Effector CD4-positive, alpha-beta T cell (primary cell): ENCODE measurements around the gene TSSK3.
"Not testable (repeated sequence)": the region's sequence is repeated elsewhere in the genome, so short reads cannot be mapped to it uniquely, and the experiment has no call there.

Source experiments
- DNase-seq: peaks from one replicate; pipeline ENCODE4 v3.0.0-alpha.2; 2020

Gene TSSK3

DNA sequence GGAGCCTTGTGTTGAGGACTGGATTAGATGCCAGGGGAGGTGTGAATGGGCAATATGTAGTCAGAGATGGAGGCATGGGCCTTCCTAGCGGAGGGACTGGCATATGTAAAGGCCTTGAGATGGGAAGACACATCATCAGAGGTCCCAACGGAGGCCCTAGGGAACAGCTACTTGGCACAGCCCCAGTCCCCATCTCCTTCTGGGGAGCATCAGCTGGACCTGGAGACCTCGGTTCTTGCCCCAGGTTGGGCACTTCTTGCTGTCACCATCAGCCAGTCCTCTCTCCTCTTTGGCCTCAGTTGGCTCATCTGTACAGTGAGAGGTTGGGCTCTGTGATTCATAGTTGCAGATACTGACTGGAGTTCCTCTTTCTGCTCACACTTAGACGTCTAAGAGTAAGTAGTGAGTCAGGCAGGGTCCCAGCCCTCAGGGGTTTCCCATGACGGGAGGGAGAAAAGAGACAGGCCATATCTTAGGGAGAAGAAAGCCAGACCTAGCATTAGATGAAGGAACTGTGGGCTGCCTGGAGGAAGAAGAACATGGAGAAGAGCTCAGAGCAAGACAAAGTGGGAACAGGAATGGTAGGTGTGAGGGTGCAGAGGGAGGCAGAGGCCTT lies 22.9 kb upstream of the TSSK3 start:
- no peak for DNase-seq

DNA sequence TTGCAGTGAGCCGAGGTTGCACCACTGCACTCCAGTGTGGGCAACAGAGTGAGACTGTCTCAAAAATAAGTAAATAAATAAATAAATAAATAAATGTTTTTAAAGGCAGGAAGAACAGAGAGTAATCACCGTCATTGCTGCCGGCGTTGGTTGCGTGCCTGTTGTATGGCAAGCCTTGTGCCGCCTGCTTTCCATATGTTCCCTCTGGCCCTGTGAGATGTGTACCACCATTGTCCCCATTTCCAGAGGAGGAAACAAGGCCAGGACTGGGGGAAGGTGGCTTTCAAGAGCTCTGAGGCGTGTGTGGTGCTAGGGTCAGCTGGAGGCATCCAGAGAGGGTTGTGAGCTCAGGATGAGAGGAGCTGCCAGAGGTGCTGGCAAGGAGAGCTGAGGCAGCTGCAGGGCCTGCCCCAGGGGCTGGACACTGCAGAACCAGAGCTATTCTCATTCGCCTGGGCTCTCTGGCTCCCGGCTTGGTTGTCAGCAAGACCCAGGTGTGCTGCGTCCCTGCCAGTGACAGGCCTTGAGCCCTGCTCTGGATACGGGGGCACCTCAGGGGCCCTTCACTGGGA lies 21.1 kb upstream of the TSSK3 start:
- no peak for DNase-seq

DNA sequence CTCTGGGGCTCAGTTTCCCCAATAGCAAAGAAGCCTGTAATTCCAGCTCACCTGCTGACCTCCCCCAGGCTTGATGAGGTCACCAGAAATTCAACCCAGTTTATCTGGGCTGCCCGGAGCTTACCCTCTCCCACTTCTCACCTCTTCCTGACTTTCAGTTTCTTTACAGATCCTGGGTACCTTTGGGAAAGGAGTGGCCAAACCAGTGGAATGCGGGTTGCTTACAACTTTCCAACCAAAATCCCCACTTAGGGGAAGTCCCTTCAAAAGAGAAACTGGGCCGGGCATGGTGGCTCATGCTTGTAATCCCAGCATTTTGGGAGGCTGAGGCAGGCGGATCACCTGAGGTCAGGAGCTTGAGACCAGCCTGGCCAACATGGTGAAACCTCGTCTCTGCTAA lies 20.4 kb upstream of the TSSK3 start:
- no peak for DNase-seq

DNA sequence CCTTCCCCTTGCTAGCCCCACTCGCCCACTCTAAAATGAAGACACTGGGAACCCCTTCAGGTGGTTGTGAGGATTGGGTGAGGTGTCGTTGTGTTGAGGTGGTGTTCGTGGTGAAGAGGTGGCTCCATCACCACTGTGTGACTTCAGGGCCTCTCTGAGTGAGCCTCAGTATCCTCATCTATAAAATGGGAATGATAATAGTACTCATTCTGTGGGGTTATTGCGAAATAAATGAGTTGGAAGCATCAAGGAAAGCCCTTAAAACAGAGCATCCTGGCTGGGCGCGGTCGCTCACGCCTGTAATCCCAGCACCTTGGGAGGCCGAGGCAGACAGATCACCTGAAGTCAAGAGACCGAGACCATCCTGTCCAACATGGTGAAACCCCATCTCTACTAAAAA lies 19.6 kb upstream of the TSSK3 start:
- no peak for DNase-seq

DNA sequence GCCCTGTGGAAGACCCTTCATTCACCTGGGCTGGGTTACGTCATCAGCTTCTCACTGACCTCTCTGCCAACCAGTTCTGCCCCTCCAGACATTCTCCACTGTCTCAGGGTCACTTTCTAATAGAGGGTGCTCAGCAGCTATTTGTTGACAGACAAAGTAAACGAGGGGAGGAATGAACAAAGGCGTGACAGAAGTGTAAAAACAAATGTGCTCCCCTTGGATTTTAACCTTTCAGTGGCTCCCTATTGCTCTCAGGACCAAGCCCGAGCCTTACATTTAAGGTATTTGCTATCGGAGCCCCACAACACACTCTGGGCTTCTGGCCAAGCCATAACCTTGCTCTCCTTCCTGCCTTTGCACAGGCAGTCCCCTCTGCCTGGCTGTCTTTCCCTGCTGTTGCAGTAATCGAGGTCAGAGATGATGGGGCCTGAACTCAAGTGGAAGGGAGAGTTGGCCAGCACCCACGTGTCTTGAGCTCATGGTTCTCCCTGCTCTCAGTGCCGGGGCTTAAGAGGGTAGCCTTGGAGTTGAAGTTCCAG lies 17.0 kb upstream of the TSSK3 start:
- no peak for DNase-seq

DNA sequence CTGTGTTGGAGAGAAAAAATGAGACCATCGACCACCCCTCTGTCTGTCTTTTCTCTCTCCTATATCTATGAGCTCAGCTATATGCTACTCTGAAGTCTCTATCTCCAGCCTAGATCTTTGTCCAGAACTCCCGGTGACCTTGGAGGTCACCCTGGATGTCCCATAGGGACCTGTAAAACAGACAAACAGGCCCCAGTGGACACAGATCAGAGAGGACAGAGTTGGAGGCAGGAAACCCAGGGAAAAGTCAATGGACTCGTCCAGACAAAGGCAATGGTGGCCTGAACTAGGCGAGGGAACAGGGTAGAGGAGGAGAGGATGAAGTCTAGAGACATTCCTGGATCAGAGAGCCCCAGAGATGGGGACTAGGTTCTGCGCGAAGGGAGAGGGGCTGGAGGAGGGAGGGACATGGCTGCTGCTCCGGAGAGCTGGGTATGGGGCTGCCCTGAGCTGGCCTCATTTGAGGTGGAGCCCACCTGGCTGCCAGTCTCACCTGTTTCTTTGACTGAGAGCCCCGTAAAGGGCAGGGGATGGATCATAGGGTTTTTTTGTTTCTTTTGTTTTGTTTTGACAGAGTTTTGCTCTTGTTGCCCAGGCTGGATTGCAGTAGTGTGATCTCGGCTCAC lies 15.7 kb upstream of the TSSK3 start:
- no peak for DNase-seq

DNA sequence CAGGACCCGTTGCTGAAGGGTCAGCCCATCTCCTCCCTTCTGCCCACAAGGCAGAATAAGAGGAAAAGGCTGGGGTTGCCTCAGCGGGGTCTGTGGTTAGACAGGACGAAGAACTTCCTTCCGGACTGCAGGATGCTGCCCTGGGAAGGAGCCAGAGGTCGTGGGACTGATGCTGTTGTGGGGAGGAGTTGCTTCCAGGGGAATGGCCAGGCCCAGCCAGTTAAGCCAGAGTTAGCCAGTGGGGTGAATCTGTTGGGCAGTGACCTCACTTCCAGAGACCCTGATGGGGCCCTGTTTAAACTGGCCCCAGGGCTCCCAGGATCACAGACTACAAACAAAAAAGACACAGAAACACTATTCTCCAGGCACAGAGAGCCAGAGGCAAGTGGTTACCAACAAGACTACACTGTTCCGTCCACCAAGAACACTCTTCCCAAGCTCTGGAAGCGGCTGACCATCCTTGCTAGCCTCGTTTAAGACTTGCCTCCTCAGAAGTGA lies 13.1 kb upstream of the TSSK3 start:
- DNase-seq = no peak

- peak; percentile 68 for DNase-seq
Measured at GRCh38 chr1:32350785-32351398, 11.4 kb upstream of the TSSK3 start.

DNA sequence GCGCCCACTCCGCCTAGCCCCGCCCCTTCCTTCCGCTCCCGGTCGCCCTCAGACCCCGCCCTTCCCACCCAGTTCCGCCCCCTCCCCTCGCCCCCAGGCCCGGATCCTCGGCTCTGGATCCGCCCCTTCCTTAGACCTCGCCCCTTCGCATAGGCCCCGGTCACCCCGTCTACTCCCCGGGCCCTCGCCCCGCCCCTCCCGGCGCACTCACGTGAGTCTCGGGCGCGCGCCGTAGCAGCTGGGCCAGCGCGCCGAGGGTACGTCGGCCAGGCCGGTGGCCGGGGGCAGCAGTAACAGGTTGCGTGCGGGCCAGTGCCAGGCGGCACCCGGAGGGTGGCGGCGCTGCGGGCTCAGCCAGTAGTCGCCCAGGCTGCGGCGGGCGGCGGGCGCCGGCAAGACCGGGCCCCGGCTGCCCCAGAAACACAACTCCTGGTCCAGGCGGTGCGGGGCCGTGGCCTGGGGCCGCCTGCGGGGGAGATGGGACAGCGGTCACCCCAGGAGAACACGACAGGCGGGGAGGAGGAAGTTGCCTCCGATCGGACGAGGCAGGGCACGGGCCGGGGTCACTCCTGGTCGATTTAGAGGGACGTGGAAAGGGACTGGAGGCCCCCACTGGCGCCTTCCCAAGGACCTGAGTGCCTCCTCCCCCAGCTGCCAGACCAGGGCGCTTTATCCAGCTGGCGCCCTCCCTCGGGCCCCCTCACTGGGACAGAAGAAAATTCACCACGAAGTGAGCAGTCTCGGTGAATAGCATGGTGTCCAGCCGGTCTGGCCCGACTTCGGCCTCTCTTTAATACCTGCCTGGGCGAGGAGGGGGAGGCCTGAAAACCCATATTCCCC lies 10.7 kb upstream of the TSSK3 start:
- DNase-seq = peak; percentile 89

DNA sequence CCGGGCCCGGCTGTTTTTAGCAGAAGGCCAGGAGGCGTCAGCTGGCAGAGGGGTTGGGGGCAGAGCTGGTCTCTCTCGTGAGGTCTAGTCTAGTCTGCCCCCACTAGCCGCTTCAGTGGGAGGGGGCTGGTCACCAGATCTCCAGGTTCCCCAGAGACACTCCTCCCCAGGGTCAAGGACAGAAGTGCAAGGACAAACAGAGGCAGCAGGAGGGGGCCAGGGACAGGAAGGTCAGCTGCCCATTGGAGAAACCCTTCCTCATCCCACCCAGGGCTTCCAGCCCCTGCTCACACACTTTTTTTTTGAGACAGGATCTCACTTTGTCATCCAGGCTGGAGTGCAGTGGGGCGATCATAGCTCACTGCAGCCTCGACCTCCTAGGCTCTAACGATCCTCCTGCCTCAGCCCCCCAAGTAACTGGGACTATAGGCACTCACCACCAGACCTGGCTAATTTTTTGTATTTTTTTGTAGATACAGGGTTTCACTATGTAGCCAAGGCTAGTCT lies 10.0 kb upstream of the TSSK3 start:
- no peak for DNase-seq

- DNase-seq = no peak
Measured at GRCh38 chr1:32352831-32353383, 9.4 kb upstream of the TSSK3 start.

- DNase-seq = no peak
Measured at GRCh38 chr1:32353431-32353830, 8.9 kb upstream of the TSSK3 start.

- DNase-seq = no peak
Measured at GRCh38 chr1:32353886-32354570, 8.3 kb upstream of the TSSK3 start.

GRCh38 chr1:32355778-32356177 lies 6.6 kb upstream of the TSSK3 start:
- DNase-seq = not testable (repeated sequence)

- no peak for DNase-seq
Measured at GRCh38 chr1:32356478-32356877, 5.9 kb upstream of the TSSK3 start.

DNA sequence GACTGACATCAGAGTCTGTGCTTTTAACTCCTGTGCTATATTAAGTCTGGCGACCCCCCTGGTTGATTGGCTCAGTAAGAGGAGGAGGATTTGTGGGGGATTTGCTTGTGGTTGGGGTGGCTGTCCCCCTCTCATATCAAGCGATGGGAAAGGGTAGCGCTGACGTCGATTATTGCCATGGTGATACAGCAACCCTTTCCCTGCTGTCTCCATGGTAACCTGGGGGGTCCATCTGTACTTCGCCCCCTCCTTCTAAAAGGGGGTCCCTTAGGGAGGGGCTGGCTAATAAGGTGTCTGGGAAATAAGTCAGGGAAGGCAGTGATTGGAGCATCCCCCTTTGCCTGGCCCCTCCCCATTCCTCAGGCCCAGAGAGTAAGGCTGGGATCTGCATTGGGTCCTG lies 4.7 kb upstream of the TSSK3 start:
- no peak for DNase-seq

DNA sequence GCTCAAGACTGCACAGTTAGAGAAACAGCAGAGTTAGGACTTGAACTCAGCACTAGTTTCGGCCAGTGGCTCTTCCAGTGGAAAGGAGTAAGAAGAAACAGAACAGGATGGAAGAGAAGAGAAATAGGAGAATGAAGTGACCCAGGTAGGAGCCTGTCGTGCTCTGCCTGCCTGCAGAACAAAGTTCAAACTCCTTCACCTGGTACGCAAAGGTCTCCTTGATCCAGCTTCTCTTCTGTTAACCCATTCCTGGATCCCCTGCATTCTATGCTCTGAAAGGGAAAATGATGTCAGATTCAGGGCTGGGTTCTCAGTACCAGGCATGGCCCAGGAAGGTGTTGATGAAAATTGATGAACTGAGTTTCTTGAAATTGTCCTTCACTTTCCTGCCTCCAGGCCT lies 3.9 kb upstream of the TSSK3 start:
- no peak for DNase-seq

DNA sequence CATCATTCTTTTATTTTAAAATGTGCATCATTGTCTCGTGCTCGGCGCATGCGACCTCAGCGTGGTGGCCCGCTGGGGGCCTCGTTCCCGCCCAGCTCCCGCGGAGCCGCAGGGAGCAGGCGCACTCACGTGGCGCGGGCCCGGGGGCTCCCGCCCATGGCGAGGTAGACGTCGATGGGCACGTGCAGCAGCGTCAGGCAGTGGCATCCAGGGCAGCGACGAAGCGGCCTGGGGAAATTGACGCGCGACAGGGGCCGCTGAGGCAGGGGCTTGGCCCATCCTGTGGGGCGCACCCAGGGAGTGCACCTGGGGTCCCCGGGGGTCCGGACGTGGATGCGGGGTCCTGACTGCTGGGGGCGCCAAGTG lies 1.0 kb upstream of the TSSK3 start:
- no peak for DNase-seq

DNA sequence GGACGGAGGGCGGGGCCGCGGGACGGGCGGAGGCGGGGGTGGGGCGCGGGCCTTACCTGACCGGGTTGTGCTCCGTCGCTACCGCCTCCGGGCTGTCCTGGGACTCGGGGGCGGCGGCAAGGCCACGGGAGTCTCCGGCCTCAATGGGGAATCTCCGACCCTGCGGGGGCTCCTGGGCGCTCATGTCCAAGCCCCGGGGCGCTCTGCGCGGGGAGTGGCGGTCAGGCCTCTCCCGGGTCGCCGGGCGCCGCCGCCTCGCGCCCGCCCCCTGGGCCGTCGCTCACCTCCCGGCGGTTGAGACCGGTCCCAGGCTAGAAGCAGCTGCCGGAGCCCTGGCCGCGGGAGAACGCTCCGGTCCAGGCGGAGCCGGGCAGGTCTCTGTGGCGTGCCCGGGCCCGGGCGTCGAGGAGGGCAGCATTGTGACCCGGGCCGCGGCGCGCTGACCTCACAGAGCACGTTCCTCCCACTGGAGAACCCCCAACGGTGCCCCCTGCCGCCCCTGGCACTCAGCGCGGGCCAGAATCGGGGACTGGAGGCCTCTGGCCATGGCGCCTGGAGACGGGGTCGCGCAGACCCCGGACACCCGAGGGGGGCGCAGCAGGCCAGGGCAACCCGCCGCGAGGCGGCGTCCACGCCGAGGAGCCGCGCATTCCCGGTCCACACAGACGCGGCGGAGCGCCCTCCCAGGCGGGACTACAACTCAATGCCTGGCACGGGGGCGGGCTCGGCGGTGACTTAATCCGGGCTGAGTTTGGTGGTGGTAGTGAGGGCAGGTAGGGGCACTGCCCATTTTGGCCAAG lies 465 bp upstream of the TSSK3 start:
- DNase-seq = no peak

GRCh38 chr1:32363713-32364112 lies 1.4 kb downstream of the TSSK3 start:
- no peak for DNase-seq

GRCh38 chr1:32364836-32365235 lies 2.5 kb downstream of the TSSK3 start:
- DNase-seq = no peak
